Mucosa of descending colon (tissue), 3 donors: ENCODE data around the gene HDAC9. TPM values are rescaled to one million over a fixed set of nuclear protein-coding genes. Genes with fewer than 3 reads are reported as not detected.
"Not testable (repeated sequence)": the region's sequence is repeated elsewhere in the genome, so short reads cannot be mapped to it uniquely, and the experiment has no call there.

Source experiments
- ATAC-seq: fragments of 200-7000 bp; cut with Tn5 transposase; one replicate; pipeline ENCODE4 v1.9.1; 2020; ENCODE audit warnings: mild to moderate bottlenecking, moderate library complexity
- DNase-seq, 3 donors: peaks; one replicate each; pipeline ENCODE4 v3.0.0-alpha.2; 2020
- H3K36me3 ChIP-seq: fragments of 200-600 bp; one replicate; pipeline ENCODE4 v1.8.0; 2021; ENCODE audit warnings: low read depth, mild to moderate bottlenecking
- H3K4me1 ChIP-seq: fragments of 200-600 bp; one replicate; pipeline ENCODE4 v1.8.0; 2021; ENCODE audit warnings: low read depth, mild to moderate bottlenecking
- H3K4me3 ChIP-seq: fragments of 200-600 bp; one replicate; pipeline ENCODE4 v1.8.0; 2021; ENCODE audit warnings: mild to moderate bottlenecking
- H3K9me3 ChIP-seq: fragments of 200-600 bp; one replicate; pipeline ENCODE4 v1.8.0; 2021; ENCODE audit warnings: mild to moderate bottlenecking
- CTCF ChIP-seq: fragments of 200-600 bp; IDR thresholded peaks from one replicate; pipeline ENCODE4 v1.8.0; 2022; ENCODE audit warnings: antibody characterized with exemption, mild to moderate bottlenecking
- intact Hi-C, 2 donors: fragments of 100-400 bp; cut with DNase I in 1 of 2; cut with micrococcal nuclease in 1 of 2; formaldehyde crosslinking; loops; one replicate each; pipeline versions ENCODE4 v1.11.0 to v1.11.1; 2022; cut with DNase I, micrococcal nuclease
- total RNA-seq, 3 donors: library from RNA; stranded (reverse); fragmentation: NEBNext Ultra II Directional in 2 of 3; extraction: Animal tissue kit (Norgen Biotek cat#: 25700) in 2 of 3; gene quantifications; one replicate each; pipeline versions ENCODE4 v1.2.1 to v1.2.4, GENCODE V29; 2021 to 2023
- donor health status: DM: no; HTN: no; CAD: no; lungs with moderate emphysema.
- donor health status: DM: no; HTN: no; CAD: no.
- donor health status: DM: no; HTN: yes; CAD: no.

Gene HDAC9
- total RNA-seq, 3 donors from 2014 or later: 16.0 to 20.4 (median 17.5) TPM

- H3K36me3 ChIP-seq: no peaks in the 10 kb centered on the region
Measured at GRCh38 chr7:18715988-18716387, 220.4 kb downstream of the HDAC9 start.

DNA sequence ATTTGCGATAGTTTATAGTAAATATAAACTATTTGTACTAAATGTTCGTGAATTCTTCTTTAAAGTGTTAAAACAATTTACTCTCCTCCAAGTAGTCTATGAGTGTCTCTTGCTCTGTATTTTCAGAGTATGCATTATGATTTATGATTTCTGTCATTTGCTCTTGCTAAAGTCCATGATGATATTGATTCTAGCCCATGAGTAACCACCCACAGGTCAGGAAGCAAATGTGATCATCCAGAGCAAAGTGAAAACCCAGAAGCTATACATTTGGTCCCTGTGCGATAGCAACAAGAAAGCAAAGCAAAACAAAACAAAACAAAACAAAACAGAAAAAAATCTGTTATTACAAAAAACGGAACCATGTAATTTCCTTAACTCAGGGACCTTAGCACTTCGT lies 225.9 kb downstream of the HDAC9 start:
- Histone ChIP-seq H3K4me1 (no peaks in the 10 kb centered on the region), H3K9me3 (no peaks in the 10 kb centered on the region), H3K36me3 (no peaks in the 10 kb centered on the region), H3K4me3 (no peak overlapping the region)
- ATAC-seq (no peak), DNase-seq (no peak)
- TF ChIP-seq CTCF: no peak
- intact Hi-C loops: no loop called here

More at GRCh38 chr7:18715988-18716387, 220.4 kb downstream of the HDAC9 start:
- no peak for ATAC-seq
- Histone ChIP-seq H3K4me1 (no peaks in the 10 kb centered on the region), H3K4me3 (no peak overlapping the region), H3K9me3 (no peaks in the 10 kb centered on the region)
- intact Hi-C loops: no loop called here
- TF ChIP-seq CTCF: no peak
- no peak for DNase-seq

- Histone ChIP-seq H3K36me3 (no peaks in the 10 kb centered on the region), H3K4me1 (no peaks in the 10 kb centered on the region), H3K9me3 (no peaks in the 10 kb centered on the region), H3K4me3 (no peak overlapping the region)
- DNase-seq (no peak), ATAC-seq (no peak)
- no peak for TF ChIP-seq CTCF
- intact Hi-C loops: no loop called here
Measured at GRCh38 chr7:18724318-18724717, 228.8 kb downstream of the HDAC9 start.

DNA sequence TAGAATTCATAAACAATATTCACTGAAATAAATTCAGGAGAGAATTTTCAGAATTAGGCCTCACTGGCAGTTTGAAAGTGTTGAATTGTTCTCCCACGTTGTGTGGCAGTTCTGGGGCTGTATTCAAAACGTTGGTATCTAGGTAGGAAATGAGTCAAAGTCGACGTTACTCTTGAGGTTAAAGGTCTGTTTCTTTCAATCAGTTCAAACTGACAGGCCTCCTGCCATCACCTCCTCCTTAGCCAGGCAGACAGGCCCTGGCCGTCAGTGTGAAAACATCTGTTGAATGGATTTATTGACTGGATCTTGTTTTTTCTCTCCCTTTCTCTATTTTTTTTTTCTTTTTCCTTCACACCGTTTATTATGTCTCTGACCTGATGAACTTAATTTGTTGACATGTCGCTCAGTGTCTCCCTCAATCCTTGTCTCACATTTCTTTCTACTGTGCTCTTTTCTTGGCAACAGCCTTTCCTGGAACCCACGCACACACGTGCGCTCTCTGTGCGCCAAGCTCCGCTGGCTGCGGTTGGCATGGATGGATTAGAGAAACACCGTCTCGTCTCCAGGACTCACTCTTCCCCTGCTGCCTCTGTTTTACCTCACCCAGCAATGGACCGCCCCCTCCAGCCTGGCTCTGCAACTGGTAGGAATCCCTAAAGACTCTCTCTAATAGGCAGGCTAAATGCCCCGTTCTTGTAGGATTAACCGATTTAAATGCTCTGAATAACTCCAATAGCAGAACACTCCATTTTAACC lies 231.7 kb downstream of the HDAC9 start:
- no peaks in the 10 kb centered on the region for H3K36me3 ChIP-seq
- H3K4me3 ChIP-seq: no peak overlapping the region
- TF ChIP-seq CTCF: no peak
- ATAC-seq (no peak), DNase-seq (no peak)
- H3K9me3 ChIP-seq: no peaks in the 10 kb centered on the region
- H3K4me1 ChIP-seq: no peaks in the 10 kb centered on the region
- intact Hi-C loops: no loop called here

GRCh38 chr7:18736012-18736411 lies 240.5 kb downstream of the HDAC9 start:
- H3K9me3 ChIP-seq, H3K4me3 ChIP-seq, DNase-seq, ATAC-seq, intact Hi-C loops, H3K4me1 ChIP-seq, H3K36me3 ChIP-seq: not testable (repeated sequence)

- H3K4me3 ChIP-seq: no peak overlapping the region
- intact Hi-C loops: no loop called here
- H3K9me3 ChIP-seq: no peaks in the 10 kb centered on the region
- H3K36me3 ChIP-seq: no peaks in the 10 kb centered on the region
- TF ChIP-seq CTCF: no peak
- DNase-seq (no peak), ATAC-seq (no peak)
- H3K4me1 ChIP-seq: no peaks in the 10 kb centered on the region
Measured at GRCh38 chr7:18740579-18740988, 245.0 kb downstream of the HDAC9 start.
